Smooth muscle cell (in vitro differentiated cells): ENCODE data around the gene GABPA. TPM values are rescaled to one million over a fixed set of nuclear protein-coding genes. Genes with fewer than 3 reads are reported as not detected.

Experiments
- DNase-seq: peaks from one replicate; lab custom pipeline; 2025; ENCODE audit not compliant: unreplicated experiment; lab: John Stamatoyannopoulos, UW
- H2AFZ ChIP-seq: fragments of 200-600 bp; sonication (generic); 2 replicates; pipeline ENCODE4 v1.6.0; 2016; ENCODE audit warnings: antibody characterized with exemption, low read depth, mild to moderate bottlenecking
- H3F3A ChIP-seq: fragments of 200-600 bp; sonication (generic); 2 replicates; pipeline ENCODE4 v1.6.0; 2017; ENCODE audit warnings: antibody characterized with exemption, low read depth
- H3K27ac ChIP-seq: fragments of 200-600 bp; sonication (generic); 2 replicates; pipeline ENCODE4 v1.5.1; 2016; ENCODE audit warnings: low read depth, mild to moderate bottlenecking
- H3K27me3 ChIP-seq: fragments of 200-600 bp; sonication (generic); 2 replicates; pipeline ENCODE4 v1.6.1; 2016; ENCODE audit warnings: low read depth, mild to moderate bottlenecking
- H3K36me3 ChIP-seq: fragments of 200-600 bp; sonication (generic); 2 replicates; pipeline ENCODE4 v1.5.1; 2016; ENCODE audit warnings: low read depth
- H3K4me1 ChIP-seq: fragments of 200-600 bp; sonication (generic); 2 replicates; pipeline ENCODE4 v1.5.1; 2016; ENCODE audit warnings: low read depth
- H3K4me2 ChIP-seq: fragments of 200-600 bp; sonication (generic); 2 replicates; pipeline ENCODE4 v1.6.0; 2016; ENCODE audit warnings: mild to moderate bottlenecking
- H3K4me3 ChIP-seq: fragments of 200-600 bp; sonication (generic); 2 replicates; pipeline ENCODE4 v1.5.1; 2016; ENCODE audit warnings: mild to moderate bottlenecking
- H3K79me2 ChIP-seq: fragments of 200-600 bp; sonication (generic); 2 replicates; pipeline ENCODE4 v1.6.0; 2016; ENCODE audit warnings: low read depth, mild to moderate bottlenecking
- H3K9ac ChIP-seq: fragments of 200-600 bp; sonication (generic); 2 replicates; pipeline ENCODE4 v1.6.0; 2016; ENCODE audit warnings: low read depth
- H3K9me3 ChIP-seq: fragments of 200-600 bp; sonication (generic); replicated peaks from 2 replicates; pipeline ENCODE4 v1.5.1; 2016; ENCODE audit warnings: low read depth
- H4K20me1 ChIP-seq: fragments of 200-600 bp; sonication (generic); 2 replicates; pipeline ENCODE4 v1.6.0; 2016; ENCODE audit warnings: low read depth
- CTCF ChIP-seq: fragments of 200-600 bp; sonication (generic); IDR thresholded peaks from 2 replicates; pipeline ENCODE4 v1.5.1; 2017; ENCODE audit warnings: borderline replicate concordance, mild to moderate bottlenecking, antibody characterized with exemption; ENCODE audit not compliant: insufficient read depth, poor library complexity, severe bottlenecking
- WGBS: methylation state at CpG from one replicate; pipeline ENCODE4 v1.1.7; 2016; ENCODE audit warnings: low lambda C conversion rate; 5-methylcytosine and 5-hydroxymethylcytosine counted together
- polyA plus RNA-seq: library from polyadenylated mRNA; unstranded; fragments of >200 nt; fragmentation: Nextera tagmentation; extraction: Ambion mirVana; gene quantifications from 2 replicates; pipeline ENCODE4 v1.2.1, GENCODE V29; 2016
- total RNA-seq: library from RNA; depleted of rRNA; stranded (reverse); fragments of >200 nt; gene quantifications from 2 replicates; pipeline ENCODE4 v1.2.3, GENCODE V29; 2014

The GABPA gene
- total and polyA plus RNA-seq, 2 experiments from 2014 or later = 11.4 to 35.1 TPM

GRCh38 chr21:25737421-25737820 lies 2.6 kb downstream of the GABPA start:
- H3K79me2 ChIP-seq = peaks cover 59% of the 10 kb centered on the region
- 97% methylated on average over 1 of the region's 1 CpG for WGBS

GRCh38 chr21:25742900-25743299 lies 8.1 kb downstream of the GABPA start:
- Histone ChIP-seq H3K4me2 (no peak overlapping the region), H3K4me3 (no peak overlapping the region), H3K27me3 (no peaks in the 10 kb centered on the region), H3K27ac (no peak overlapping the region), H3K4me1 (no peaks in the 10 kb centered on the region), H3F3A (no peaks in the 10 kb centered on the region), H3K79me2 (peaks cover 24% of the 10 kb centered on the region), H3K9ac (no peak overlapping the region), H3K36me3 (no peaks in the 10 kb centered on the region), H2AFZ (no peak overlapping the region), H4K20me1 (no peaks in the 10 kb centered on the region), H3K9me3 (no peaks in the 10 kb centered on the region)
- no peak for TF ChIP-seq CTCF
- no peak for DNase-seq
- 97% methylated on average over 3 of the region's 3 CpGs for WGBS

More at GRCh38 chr21:25737421-25737820, 2.6 kb downstream of the GABPA start:
- Histone ChIP-seq H4K20me1 (peaks cover 6% of the 10 kb centered on the region), H3K27ac (no peak overlapping the region), H3K4me1 (peaks cover 16% of the 10 kb centered on the region), H3K36me3 (no peaks in the 10 kb centered on the region), H3F3A (peaks cover 12% of the 10 kb centered on the region), H3K27me3 (no peaks in the 10 kb centered on the region), H3K4me3 (no peak overlapping the region), H3K4me2 (no peak overlapping the region), H3K9ac (no peak overlapping the region), H2AFZ (no peak overlapping the region), H3K9me3 (no peaks in the 10 kb centered on the region)
- TF ChIP-seq CTCF = no peak
- no peak for DNase-seq

DNA sequence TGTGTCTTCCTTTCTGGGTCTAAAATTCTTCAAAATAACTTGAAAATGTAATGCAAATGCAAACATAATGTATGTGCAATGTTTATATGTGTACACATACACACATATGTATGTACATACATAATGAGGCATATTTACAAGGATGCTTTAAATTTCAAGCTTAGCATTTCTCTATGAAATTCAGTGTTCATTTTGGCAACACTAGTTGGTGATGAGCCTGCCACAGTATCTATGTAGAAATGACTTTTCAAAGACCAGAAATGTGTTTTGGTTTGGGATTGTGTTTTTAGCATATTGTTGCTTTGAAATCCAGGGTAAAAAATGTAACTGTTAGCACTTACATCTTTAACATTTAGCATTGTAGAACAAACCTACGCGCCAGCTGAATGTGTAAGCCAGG lies 10.1 kb downstream of the GABPA start:
- Histone ChIP-seq H3K9ac (no peak overlapping the region), H3K9me3 (no peaks in the 10 kb centered on the region), H3F3A (no peaks in the 10 kb centered on the region), H3K4me2 (no peak overlapping the region), H3K36me3 (peaks cover 3% of the 10 kb centered on the region), H3K4me1 (no peaks in the 10 kb centered on the region), H3K27ac (no peak overlapping the region), H3K4me3 (no peak overlapping the region), H3K79me2 (peaks cover 7% of the 10 kb centered on the region), H3K27me3 (no peaks in the 10 kb centered on the region), H2AFZ (no peak overlapping the region), H4K20me1 (no peaks in the 10 kb centered on the region)
- DNase-seq = no peak
- 100% methylated on average over 2 of the region's 2 CpGs for WGBS
- no peak for TF ChIP-seq CTCF

GRCh38 chr21:25750085-25750484 lies 15.3 kb downstream of the GABPA start:
- Histone ChIP-seq H3K4me2 (no peak overlapping the region), H3K4me1 (no peaks in the 10 kb centered on the region), H2AFZ (no peak overlapping the region), H3K9me3 (no peaks in the 10 kb centered on the region), H3K4me3 (no peak overlapping the region), H3F3A (no peaks in the 10 kb centered on the region), H4K20me1 (no peaks in the 10 kb centered on the region), H3K27me3 (no peaks in the 10 kb centered on the region), H3K36me3 (peaks cover 13% of the 10 kb centered on the region), H3K27ac (no peak overlapping the region), H3K9ac (no peak overlapping the region), H3K79me2 (no peaks in the 10 kb centered on the region)
- WGBS = 88% methylated on average over 6 of the region's 6 CpGs
- no peak for DNase-seq
- TF ChIP-seq CTCF = no peak
